Stimulated activated CD4-positive, alpha-beta T cell treated with anti-CD3 and anti-CD28 coated beads, Interleukin-1b, Interleukin-23, amount 100 ng/mL, for 48 hours (primary cell): ENCODE data around the gene GLTPD2.

Experiments
- DNase-seq: peaks from one replicate; pipeline ENCODE4 v3.0.0-alpha.2; 2020

Gene GLTPD2

DNA sequence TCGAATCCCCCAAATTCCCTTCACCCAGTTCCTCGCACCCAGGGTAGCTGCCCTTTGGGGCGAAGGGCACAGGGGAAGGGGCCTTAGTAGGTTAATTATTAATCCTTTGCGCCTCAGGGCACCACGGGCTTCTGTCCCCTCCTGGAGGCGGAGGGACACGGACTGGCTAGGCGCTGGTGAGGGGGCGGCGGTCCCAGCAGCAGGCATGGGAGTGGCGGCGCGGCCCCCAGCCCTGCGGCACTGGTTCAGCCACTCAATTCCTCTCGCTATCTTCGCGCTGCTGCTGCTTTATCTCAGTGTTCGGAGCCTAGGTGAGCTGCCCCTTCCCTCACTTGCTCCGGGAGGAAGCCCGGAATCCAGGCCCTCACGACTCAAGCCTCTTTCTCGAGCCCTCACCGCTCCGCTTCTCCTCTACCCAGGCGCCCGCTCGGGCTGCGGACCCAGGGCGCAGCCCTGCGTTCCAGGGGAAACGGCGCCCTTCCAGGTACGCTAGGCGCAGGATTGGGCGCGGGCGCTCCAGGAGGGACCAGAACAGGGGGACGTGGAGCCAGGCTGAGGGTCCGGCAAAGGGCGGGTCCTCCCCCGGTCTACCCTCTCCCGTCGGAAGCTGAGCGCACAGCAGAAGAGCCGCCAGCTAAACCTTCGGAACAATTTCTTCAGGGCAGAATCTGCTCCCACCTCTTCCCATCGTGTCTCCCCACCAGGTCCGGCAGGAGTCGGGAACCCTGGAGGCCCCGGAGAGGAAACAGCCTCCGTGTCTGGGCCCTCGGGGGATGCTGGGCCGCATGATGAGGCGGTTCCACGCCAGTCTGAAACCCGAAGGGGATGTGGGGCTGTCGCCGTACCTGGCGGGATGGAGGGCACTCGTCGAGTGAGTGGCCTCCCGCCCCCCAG, at the start of gene GLTPD2:
Gene GLTPD2, plus strand, starts transcription at position 158 of the 894 bp plus-strand sequence. Its CDS starts 48 bp downstream, at position 206.
- DNase-seq, result no peak

DNA sequence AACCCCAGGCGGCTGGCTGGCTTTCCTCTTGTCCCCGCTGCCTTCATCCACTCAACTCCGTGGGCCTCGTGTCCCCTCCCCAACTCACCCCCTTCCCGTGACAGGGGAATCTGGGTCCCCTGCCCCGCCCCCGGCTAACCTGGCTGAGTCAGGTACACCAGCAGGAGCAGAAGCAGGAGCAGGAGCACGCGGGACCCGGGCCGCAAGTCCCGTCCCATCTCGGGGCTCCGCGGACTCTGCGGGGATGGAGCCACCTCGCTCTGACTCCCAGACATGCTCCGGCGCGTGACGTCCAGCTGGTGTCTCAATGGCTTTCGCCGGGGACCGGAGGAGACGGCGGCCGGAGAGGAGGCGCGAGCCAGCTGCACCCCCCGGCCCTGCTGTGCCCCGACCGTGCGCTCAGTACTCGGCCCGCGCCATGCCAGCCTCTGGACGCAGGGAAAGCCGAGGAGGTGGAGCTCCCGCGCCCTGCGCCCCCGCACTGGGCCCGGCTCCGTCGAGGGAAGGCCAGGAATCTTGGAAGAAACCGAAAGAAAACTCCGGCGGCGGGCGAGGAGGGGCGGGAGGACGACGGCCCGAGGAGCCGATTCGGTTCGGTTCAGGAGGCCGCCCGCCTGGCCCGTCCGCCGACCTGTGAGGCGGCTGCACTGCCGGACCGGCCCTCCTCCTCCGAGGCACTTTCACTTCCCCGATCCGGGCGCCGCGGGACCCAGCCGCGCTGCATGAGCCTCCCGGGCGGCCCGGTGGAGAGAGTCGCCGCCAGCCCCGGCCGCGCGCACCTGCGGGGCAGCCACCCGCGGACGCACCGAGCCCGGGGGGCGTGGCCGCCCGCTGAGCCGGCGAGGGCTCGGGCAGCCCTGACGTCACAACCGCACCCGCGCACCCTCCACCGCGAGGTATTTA, 49.4 kb upstream of the GLTPD2 start, which contains the start of the genes CXCL16 and ZMYND15:
Gene CXCL16, minus strand, starts transcription at position 807 of the 903 bp plus-strand sequence. Its CDS starts 589 bp downstream, at position 218.
Gene ZMYND15, plus strand, starts transcription at position 712 of the 903 bp plus-strand sequence. CDS start 716 bp downstream, outside the sequence.
- peak; percentile 39 for DNase-seq

DNA sequence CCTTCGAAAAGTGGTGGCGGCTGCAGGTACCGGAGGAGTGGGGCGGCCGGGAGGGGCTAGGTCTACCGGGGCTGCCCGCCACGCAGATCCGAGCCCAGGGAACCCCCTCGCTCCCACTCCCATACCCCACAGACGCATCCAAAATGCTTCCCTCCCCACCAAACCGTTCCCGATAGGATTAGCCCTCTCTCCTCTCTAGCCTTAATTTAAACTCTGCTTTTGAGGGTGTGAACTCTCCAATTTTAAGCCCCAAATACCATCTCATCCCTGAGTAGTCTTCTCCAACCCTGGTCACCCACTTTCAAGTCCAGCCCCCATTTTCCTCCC, 48.8 kb upstream of the GLTPD2 start:
- DNase-seq, result no peak

DNA sequence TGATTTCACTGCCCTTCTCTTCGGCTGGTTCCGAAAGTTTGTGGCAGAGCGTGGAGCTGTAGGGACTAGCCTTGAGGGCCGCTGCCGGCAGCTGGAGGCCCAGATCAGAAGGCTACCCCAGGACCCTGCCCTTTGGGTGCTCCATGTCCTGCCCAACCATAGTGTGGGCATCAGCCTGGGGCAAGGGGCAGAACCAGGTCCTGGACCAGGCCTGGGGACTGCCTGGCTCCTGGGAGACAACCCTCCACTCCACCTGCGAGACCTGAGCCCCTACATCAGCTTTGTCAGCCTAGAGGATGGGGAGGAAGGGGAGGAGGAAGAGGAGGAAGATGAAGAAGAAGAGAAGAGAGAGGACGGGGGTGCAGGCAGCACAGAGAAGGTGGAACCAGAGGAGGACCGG, 48.2 kb upstream of the GLTPD2 start:
- no peak for DNase-seq

DNA sequence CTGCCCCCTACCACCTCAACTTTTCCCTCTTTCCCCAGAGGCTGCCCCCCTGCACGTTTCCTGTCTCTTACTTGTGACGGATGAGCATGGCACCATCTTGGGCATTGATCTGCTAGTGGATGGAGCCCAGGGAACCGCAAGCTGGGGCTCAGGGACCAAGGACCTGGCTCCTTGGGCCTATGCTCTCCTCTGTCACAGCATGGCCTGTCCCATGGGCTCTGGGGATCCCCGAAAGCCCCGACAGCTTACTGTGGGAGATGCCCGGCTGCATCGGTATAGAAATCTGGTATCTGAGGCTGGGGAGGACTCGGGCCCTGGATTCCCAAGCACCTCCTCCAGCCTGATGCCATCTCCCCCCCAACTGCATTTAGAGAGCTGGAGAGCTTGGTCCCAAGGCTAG, 47.2 kb upstream of the GLTPD2 start:
- no peak for DNase-seq

DNA sequence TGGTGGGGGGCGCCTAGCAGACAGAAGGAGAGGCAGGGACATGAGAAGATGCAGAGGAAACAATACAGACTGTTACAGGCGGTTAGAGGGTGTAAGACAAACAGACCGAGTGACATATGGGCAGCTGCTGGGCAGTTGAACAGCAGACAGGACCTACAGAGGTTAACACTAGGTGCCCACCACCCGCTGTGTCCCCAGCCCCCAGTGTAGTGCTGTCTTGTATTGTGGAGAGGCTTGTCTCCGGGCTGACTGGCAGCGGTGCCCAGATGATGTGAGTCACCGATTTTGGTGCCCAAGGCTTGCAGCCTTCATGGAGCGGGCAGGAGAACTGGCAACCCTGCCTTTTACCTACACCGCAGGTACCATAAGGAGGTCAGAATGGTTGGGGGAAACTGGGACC, 46.6 kb upstream of the GLTPD2 start:
- DNase-seq, result no peak

DNA sequence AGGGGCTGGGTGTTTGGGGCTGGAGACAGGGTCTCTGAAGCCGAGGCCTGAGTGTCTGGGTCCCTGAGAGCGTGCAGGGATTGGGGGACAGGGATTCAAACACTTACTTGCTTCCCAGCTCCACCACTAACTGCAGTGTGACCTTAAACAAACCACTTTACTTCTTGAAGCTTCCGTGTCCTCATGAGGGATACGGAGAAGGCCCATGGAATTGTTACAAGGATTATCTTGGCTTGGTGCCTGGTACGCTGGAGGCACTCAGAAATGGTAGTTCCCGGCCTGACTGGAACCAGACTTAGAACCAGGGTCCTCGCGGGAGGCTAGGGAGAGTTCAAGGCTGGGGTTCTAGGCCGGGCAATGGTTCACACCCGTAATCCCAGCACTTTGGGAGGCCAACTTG, 46.1 kb upstream of the GLTPD2 start:
- DNase-seq, result no peak

DNA sequence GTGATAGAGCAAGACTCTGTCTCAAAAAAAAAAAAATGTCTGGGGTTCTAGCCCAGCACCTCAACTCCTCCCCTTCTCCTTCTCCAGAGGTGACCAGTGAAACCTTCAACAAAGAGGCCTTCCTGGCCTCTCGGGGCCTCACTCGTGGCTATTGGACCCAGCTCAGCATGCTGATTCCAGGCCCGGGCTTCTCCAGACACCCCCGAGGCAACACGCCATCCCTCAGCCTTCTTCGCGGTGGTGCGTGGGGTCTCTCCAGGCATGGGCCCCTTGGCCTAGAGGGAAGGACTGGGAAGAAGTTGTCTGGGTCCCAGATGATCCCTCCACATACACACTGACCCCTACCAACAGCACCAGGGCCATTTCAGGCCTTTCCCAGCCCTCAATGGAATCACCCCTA, 45.5 kb upstream of the GLTPD2 start:
- no peak for DNase-seq

DNA sequence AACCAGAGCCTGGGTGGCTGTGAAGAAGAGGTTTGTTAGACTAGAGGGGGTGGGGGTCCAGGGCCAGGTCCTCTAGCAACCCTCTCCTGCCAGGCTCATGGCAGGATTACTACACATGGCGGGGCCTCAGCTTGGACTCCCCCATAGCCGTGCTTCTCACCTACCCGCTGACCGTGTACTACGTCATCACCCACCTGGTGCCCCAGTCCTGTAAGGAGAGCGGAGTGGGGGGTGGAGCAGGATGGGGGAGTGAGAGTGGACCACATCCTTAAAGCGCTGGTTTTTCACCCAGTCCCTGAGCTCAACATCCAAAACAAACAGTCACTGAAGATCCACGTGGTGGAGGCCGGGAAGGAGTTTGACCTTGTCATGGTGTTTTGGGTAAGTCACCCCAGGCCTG, 44.9 kb upstream of the GLTPD2 start:
- DNase-seq, result no peak

DNA sequence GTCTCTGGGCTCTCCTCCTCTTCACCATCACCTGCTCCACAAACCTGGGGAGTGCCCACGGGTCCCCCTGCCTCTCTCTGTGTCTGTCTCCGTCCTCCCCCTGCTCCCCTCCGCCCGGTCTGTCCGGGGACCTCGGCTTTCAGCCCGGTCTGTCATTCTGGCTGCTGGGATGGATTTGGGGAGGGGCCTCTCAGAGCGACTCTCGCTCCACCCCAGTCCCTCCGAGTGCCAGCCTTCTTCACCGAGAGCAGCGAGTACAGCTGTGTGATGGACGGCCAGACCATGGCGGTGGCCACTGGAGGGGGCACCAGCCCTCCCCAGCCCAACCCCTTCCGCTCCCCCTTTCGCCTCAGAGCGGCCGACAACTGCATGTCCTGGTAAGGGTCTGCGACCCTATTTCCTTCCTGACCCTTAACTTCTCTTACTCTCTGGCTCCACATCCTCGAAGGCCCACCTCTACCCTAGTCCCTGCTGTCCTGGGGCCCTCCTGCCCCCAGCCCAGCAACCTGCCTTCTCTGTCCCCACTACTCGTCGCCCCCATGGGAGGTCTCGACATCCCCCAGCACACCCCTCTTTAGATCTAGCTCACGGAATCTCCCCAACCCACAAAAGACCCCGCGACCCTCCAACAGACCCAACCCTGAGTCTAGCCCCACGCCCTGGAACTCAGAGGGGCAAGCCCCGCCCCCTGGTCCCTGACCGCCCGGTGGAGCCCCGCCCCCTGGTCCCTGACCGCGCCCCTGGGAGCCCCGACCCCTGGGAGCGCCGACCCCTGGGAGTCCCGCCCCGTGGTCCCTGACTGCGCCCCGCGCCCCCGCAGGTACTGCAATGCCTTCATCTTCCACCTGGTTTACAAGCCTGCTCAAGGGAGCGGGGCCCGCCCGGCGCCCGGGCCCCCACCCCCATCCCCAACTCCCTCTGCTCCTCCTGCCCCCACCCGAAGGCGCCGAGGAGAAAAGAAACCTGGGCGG, 43.5 kb upstream of the GLTPD2 start:
- no peak for DNase-seq

DNA sequence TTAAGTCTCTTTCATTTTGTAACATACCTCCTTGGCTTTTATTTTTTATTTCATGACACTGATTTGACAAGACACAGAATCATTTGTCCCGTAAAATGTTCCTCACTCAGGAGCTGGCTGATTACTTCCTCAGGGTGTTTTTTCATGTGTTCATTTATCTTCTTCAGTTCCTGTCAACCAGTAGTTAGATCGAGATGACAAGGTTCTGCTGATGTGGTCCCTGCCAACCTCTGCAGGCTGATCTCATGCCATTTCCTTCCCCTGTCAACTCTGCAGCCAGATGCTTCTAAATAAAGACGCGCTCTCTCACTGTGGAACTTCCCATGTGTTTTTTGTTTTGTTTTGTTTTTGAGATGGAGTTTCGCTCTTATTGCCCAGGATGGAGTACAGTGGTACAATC, 40.9 kb upstream of the GLTPD2 start:
- no peak for DNase-seq

DNA sequence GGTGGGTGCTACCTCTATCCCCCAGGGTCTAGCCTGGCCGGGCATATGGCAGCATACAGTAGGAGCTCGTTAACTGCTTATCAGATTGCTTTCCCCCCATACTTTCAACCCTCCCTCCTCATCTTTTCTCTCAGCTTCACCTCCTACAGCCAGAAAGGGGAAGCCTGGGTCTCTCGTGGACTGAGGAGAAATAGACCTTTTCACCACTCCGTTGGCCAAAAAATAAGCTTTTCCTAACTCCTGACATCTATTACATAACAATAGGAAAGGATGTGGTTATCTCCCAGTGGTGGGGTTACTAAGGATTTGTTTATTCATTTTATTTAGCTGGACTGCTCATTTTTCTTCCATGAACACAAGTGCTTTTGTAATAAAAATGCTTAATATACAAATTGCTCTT, 40.1 kb upstream of the GLTPD2 start:
- no peak for DNase-seq

DNA sequence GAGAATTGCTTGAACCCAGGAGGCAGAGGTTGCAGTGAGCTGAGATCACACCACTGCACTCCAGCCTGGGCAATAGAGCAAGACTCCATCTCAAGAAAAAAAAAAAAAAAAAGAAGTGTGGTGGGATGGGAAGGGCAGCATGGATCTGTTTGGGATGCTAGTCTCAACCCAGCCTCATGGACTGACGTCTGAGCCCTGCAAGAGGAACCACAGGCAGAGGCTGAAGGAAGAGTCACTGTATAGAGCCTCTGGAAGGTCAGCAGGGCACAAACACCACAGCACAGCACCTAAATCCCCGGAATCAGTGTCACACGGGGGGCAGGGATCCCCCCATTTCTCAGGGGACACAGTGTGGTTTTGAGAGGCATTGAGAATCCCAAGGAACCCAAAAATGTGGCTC, 38.2 kb upstream of the GLTPD2 start:
- no peak for DNase-seq

DNA sequence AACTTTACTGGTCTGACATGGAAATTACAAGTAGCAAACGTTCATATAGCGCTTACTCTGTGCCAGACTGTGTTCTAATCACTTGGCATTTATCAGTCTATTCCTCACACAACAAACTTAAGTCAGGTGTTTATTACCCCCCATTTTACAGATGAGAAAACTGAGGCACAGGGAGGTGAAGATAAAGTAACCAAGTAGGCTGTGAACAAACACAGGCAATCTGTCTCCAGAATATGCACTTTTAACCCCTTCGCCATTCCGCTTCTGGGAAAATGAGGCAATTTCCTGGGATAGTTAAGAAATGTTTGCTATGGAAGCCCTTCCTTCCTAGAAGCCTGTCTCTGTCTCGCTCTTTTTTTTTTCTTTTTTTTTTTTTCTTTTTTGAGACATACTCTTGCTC, 36.8 kb upstream of the GLTPD2 start:
- no peak for DNase-seq

DNA sequence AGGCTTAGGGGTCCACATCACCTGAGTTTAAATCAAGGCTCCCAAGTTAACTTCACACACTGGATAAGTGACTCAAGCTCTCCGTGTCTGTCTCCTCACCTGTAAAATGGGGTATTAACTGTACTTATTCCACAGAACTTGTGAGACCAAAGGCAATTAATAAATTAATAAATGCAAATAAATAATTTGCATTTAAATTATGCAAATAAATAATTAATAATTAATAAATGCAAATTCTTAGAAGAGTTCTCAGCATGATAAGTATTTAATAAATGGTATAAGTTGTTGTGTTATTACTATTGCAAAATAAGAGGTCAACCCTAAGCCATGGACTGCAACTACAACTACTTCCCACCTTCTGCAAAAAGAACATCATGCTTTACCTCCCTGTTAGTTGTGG, 35.4 kb upstream of the GLTPD2 start:
- no peak for DNase-seq

DNA sequence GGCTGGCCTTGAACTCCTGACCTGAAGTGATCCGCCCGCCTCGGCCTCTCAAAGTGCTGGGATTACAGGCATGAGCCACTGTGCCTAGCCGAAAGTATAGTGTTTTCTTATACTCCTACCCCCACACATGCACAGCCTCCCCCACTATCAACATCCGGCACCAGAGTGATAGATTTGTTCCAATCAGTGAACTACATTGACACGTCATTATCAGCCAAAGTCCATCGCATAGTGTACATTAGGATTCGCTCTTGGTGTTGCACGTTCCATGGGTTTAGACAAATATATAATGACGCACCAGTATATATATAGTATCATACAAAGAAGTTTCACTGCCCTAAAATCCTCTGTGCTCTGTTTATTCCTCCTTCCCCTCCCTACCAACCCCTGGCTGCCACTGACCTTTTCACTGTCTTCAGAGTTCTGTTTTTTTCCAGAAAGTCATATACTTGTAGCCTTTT, 29.0 kb upstream of the GLTPD2 start:
- DNase-seq, result no peak

DNA sequence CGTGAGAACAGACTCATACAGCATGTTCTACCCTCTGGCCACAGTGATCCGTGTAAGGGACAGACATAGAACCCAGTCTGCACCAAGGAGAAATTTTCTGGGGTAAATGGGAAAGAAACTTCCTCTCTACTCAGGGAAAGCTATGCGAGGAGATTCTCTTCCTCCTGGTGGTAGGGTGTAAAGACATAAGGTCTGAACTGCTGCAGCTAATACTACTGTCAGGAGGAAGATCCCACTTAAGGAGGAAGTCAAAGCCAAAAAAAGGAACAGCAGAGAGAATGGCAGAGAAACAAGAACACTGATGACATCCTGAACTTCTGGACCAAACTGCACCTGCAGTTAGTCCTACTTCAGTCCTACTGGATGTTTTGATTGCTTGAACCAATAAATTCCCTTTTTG, 24.2 kb upstream of the GLTPD2 start:
- no peak for DNase-seq

DNA sequence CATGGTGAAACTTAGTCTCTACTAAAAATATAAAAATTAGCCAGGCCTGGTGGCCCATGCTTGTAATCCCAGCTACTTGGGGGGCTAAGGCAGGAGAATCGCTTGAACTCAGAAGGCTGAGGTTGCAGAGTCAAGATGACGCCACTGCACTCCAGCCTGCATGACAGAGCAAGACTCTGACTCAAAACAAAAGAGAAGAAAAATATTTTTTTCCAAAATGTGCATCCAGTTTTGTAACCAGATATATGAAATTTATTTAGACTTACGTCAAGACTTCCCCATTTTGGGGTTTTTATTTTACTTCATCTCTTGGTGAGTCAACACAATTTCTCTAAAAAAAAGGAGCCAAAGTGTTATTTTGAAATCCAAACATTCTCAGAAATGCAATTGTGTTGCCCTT, 22.6 kb upstream of the GLTPD2 start:
- no peak for DNase-seq

DNA sequence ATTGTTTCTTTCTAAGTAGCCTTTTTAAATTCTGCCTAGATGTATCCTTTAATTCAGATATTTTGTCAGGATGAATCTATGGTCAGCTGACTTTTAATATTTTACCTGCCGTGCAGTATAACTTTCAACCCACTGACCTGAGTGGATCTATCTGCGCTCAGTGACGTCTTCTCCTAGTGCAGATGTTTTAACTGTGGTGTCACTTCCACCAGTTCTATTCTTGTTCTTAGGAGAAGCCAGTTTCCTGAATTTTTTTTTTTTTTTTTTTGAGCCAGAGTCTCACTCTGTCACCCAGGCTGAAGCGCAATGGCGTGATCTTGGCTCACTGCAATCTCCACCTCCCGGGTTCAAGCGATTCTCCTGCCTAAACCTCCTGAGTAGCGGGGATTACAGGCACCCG, 22.0 kb upstream of the GLTPD2 start:
- no peak for DNase-seq

DNA sequence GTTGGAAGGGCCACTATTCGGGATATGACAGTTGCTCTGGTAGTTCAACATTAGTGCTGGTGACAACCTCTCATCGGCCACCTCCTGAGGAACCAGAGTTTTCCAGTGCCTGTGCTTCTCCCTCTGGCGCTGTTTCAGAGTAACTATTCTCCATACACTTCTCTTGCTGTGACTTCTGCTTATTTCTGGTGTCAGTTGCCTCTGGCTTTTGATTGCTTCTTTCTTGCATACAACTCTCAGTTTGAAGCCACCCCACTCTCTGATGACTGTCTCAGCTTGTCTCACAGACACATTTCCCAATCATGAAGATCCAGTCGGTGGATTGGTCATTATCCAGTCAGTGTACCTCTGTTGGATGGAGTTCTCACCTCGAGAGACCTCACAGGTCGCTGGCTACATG, 20.5 kb upstream of the GLTPD2 start:
- no peak for DNase-seq

DNA sequence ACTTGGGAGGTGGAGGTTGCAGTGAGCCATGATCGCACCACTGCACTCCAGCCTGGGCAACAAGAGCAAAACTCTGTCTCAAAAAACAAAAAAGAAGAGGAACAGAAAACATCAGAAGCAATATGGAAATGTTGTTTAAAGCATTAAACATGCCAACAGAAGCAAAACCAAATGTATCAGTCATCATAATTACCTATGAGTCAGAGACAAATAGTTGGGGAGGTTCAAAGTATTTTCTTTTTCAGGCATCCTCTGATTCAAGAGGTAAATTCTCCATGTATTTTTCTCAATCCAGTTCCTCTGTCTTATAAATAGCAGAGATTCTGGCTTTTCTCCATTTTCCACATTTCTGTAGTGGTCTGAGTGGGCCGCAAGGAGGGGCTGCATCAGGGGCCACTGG, 19.1 kb upstream of the GLTPD2 start:
- DNase-seq, result no peak

DNA sequence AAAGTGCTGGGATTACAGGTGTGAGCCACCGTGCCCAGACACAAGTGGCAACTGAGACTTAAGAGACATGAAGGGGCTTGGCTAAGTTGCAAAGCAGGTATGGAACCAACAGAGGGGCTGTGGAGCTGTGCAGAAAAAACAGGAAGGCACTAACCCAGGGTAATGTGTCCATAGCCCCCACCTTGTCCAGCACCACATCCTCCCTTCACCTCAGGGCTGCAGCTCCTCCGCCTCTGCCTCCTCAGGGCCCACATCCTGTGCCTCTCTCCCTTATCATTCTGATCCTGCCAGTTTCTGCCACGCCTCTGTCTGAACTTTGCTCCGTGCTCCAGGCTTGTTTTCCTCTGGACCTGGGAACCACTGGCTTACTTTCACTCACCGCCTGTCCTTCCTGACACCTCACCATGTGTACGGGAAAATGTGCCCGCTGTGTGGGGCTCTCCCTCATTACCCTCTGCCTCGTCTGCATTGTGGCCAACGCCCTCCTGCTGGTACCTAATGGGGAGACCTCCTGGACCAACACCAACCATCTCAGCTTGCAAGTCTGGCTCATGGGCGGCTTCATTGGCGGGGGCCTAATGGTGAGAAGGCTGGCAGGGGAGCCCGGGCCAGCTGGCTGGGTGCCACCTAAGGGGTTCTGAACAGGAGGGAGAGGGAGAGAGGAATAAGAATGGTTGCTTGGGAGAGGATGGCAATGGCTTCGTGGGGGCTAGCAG, 17.1 kb upstream of the GLTPD2 start, which contains the start of gene TM4SF5:
Gene TM4SF5, plus strand, starts transcription at position 368 of the 716 bp plus-strand sequence. Its CDS starts 37 bp downstream, at position 405.
- DNase-seq, result no peak
